AG04450 (cell line): Measurements from ENCODE around the gene FOXQ1. TPM values are rescaled to one million over a fixed set of nuclear protein-coding genes. Genes with fewer than 3 reads are reported as not detected.
A peak's percentile ranks its signal among the peaks of the same experiment; 100 is the strongest.

Experiments used
- CTCF ChIA-PET: fragments of 300-600, 350-600 bp; formaldehyde crosslinking; extraction: SDS; loops from one replicate; lab custom pipeline; 2022; ENCODE audit warnings: antibody characterized with exemption, inconsistent platforms; lab: Charles Lee
- POLR2A ChIA-PET: fragments of 350-600 bp; formaldehyde crosslinking; extraction: SDS; loops from one replicate; lab custom pipeline; 2021; ENCODE audit warnings: antibody characterized with exemption, inconsistent platforms; lab: Yijun Ruan, JAX
- DNase-seq: peaks from one replicate; pipeline ENCODE4 v3.0.0-alpha.2; 2011; ENCODE audit warnings: low read depth, low spot score
- H3K27ac ChIP-seq: one replicate; pipeline ENCODE4 v1.5.1; 2012; ENCODE audit warnings: low read depth, low read length, control low read depth
- H3K27me3 ChIP-seq: one replicate; pipeline ENCODE4 v1.6.0; 2012; ENCODE audit warnings: low read length; ENCODE audit not compliant: control insufficient read depth, insufficient read depth
- H3K4me3 ChIP-seq: 2 replicates; pipeline ENCODE4 v1.5.1; 2011; ENCODE audit warnings: mild to moderate bottlenecking, low read depth, low read length, control low read depth
- H3K9me3 ChIP-seq: 2 replicates; pipeline ENCODE4 v1.5.1; 2012; ENCODE audit warnings: low read length; ENCODE audit not compliant: control insufficient read depth, insufficient read depth
- polyA plus RNA-seq: library from polyadenylated mRNA; depleted of rRNA; stranded (reverse); fragments of >200 nt; gene quantifications from 2 replicates; pipeline ENCODE4 v1.2.3, GENCODE V29; 2011
- TF ChIP-seq, protein P1 (sequence below): IDR thresholded peaks from 2 replicates; pipeline ENCODE4 v1.5.1; 2011; ENCODE audit warnings: low read depth, low read length, control low read depth, inconsistent platforms

Gene FOXQ1
- polyA plus RNA-seq, 1 experiment: 0.07 TPM

DNA sequence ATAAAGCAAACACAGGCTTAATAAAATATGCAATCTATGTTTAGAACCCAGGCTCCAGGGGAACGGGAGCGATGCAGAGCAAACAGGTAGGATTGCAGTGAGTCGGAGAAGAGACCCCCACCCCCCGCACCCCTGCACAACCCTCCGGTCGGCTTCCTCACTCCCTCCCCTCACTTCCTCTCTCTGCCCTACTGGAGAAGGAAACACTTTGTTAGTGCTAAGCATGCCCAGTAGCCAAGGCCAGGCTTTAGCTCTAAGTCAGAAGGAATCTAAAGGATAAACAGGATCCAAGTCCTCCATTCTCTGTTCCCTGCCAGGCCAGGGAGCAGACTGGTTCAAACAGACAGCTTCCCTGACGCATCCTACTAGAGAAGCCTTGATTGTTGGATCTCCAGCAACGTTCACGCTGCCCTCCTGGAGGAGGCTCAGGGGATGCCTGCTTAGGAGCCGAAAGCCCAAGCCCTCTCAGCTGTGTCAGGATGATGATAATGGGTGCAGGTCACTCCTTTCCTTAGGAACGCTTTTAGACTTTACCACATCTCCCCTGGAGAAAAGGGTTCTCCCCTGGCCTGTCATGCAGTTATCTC lies 14.7 kb downstream of the FOXQ1 start:
- Histone ChIP-seq H3K4me3 (no peak overlapping the region), H3K27ac (peak overlapping the region; percentile 47), H3K9me3 (peaks cover 4% of the 10 kb centered on the region; the same call in 1 of the 2 replicates), H3K27me3 (no peaks in the 10 kb centered on the region)
- CTCF ChIA-PET: interaction anchor here (1.3 kb wide), 1 partner anchor 529 kb away, joined by 5 read pairs; no protein-coding TSS in a partner anchor
- TF ChIP-seq, protein P1, sequence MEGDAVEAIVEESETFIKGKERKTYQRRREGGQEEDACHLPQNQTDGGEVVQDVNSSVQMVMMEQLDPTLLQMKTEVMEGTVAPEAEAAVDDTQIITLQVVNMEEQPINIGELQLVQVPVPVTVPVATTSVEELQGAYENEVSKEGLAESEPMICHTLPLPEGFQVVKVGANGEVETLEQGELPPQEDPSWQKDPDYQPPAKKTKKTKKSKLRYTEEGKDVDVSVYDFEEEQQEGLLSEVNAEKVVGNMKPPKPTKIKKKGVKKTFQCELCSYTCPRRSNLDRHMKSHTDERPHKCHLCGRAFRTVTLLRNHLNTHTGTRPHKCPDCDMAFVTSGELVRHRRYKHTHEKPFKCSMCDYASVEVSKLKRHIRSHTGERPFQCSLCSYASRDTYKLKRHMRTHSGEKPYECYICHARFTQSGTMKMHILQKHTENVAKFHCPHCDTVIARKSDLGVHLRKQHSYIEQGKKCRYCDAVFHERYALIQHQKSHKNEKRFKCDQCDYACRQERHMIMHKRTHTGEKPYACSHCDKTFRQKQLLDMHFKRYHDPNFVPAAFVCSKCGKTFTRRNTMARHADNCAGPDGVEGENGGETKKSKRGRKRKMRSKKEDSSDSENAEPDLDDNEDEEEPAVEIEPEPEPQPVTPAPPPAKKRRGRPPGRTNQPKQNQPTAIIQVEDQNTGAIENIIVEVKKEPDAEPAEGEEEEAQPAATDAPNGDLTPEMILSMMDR: no peak
- POLR2A ChIA-PET: interaction anchor here (0.5 to 1.3 kb wide), 3 partner anchors 8 to 41 kb away, joined by 3 to 5 read pairs (median 4); no protein-coding TSS in a partner anchor
- peak; percentile 49 for DNase-seq

DNA sequence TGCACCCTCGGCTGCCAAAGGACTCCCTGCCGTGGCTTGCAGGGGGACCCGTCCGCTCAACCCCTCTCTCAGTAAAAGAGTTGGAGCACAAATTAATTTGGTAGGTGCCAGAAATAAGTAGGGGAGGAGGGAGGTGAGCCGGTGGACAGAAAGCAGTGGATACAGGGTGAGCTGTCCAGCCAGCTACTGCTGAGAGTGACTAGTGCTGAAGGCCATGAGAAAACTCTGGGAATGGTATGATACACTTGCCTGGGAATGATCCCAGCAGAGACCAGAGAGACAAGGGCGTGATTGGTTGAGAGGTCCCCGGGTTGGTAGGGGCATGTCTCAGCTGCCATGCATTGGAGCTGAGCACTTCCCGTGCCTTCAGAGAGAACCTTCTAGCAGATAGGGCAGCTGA lies 15.7 kb downstream of the FOXQ1 start:
- Histone ChIP-seq H3K27ac (no peak overlapping the region), H3K27me3 (no peaks in the 10 kb centered on the region), H3K4me3 (no peak overlapping the region), H3K9me3 (peaks cover 4% of the 10 kb centered on the region; the same call in 1 of the 2 replicates)
- ChIA-PET CTCF (interaction anchor here (0.9 kb wide), 1 partner anchor 605 kb away, joined by 3 read pairs; no protein-coding TSS in a partner anchor), POLR2A (no interaction called here)
- DNase-seq: no peak
- TF ChIP-seq, protein P1: no peak

GRCh38 chr6:1328129-1328800 lies 16.4 kb downstream of the FOXQ1 start:
- TF ChIP-seq, protein P1: no peak
- CTCF ChIA-PET: interaction anchor here (0.9 kb wide), 1 partner anchor 606 kb away, joined by 3 read pairs; no protein-coding TSS in a partner anchor

DNA sequence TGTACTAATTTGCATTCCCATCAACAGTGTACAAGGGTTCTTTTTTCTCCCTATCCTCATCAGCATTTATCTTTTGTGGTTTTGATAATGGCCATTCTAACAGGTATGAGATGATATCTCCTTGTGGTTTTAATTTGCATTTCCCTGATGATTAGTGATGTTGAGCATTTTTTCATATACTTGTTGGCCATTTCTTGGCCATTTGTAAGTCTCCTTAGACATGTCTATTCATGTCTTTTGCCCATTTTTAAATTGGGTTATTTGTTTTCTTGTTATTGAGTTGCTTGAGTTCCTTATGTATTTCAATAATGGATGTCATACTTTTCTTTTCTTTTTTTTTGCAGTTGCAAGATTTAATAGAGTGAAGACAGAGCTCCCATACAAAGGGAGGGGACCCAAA lies 17.8 kb downstream of the FOXQ1 start:
- POLR2A ChIA-PET: no interaction called here
- H3K9me3 ChIP-seq: peaks cover 4% of the 10 kb centered on the region; the same call in 1 of the 2 replicates
- no peak overlapping the region for H3K4me3 ChIP-seq
- no peak overlapping the region for H3K27ac ChIP-seq
- TF ChIP-seq, protein P1: no peak
- H3K27me3 ChIP-seq: no peaks in the 10 kb centered on the region
- DNase-seq: no peak
- CTCF ChIA-PET: no interaction called here

More at GRCh38 chr6:1328129-1328800, 16.4 kb downstream of the FOXQ1 start:
- H3K4me3 ChIP-seq: no peak overlapping the region
- no peak for DNase-seq
- POLR2A ChIA-PET: no interaction called here
- peaks cover 4% of the 10 kb centered on the region; the same call in 1 of the 2 replicates for H3K9me3 ChIP-seq
- no peak overlapping the region for H3K27ac ChIP-seq
- H3K27me3 ChIP-seq: no peaks in the 10 kb centered on the region

DNA sequence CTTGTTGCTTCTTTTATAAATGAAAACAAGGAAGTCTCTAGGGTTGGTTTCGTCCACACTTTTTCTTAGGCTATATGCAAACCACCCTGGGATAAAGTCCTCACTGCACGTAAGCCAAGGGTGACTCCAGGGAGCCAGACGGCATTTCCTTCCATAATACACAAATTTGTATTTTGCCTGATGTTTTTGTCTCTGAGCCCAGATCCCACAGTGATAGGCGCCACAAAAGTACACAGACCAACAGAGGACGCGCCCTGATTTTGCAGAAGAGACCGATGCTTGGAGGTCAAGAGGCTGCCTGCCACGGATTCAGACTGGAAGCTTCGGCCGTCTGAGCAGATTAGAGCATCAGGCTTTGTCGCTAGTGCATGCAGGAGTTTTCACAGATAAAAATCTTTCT lies 22.8 kb downstream of the FOXQ1 start:
- CTCF ChIA-PET: no interaction called here
- Histone ChIP-seq H3K9me3 (peaks cover 4% of the 10 kb centered on the region; the same call in 1 of the 2 replicates), H3K27ac (no peak overlapping the region), H3K4me3 (no peak overlapping the region), H3K27me3 (no peaks in the 10 kb centered on the region)
- no peak for DNase-seq
- POLR2A ChIA-PET: interaction anchor here (1.0 kb wide), 1 partner anchor 8 kb away, joined by 4 read pairs; no protein-coding TSS in a partner anchor
- TF ChIP-seq, protein P1: no peak
